ENCODE data around the gene INSR.

The INSR gene

GRCh38 chr19:7295912-7296536, 1.8 kb upstream of the INSR start:
- H4K8ac ChIP-seq (ENCODE audit: low read length) = no peak overlapping the region
- H3K27ac ChIP-seq (ENCODE audit: low read length, poor library complexity, severe bottlenecking) = no peak overlapping the region
- no peak overlapping the region for H3K4me2 ChIP-seq (ENCODE audit: low read length, poor library complexity, severe bottlenecking)
- no peak overlapping the region for H2BK12ac ChIP-seq (ENCODE audit: low read length in 2 of 2)
- no peak overlapping the region for H3K23ac ChIP-seq (ENCODE audit: low read length in 2 of 2)
- H2BK15ac ChIP-seq (ENCODE audit: low read depth, poor library complexity, severe bottlenecking) = no peak overlapping the region
- no peak for DNase-seq
- H3K4me1 ChIP-seq (ENCODE audit: control insufficient read depth, insufficient read depth, low read depth, low read length) = peaks cover 14% of the 10 kb centered on the region
- H2BK5ac ChIP-seq (ENCODE audit: low read depth, low read length, poor library complexity, severe bottlenecking) = no peak overlapping the region
- no peak overlapping the region for H3K14ac ChIP-seq (ENCODE audit: low read length in 2 of 2)
- H2AK5ac ChIP-seq (ENCODE audit: low read length, severe bottlenecking) = no peak overlapping the region
- no peak overlapping the region for H2BK120ac ChIP-seq (ENCODE audit: low read depth, low read length)
- no peak overlapping the region for H3K4ac ChIP-seq (ENCODE audit: low read depth in 1 of 2, low read length in 2 of 2)
- H3K36me3 ChIP-seq (ENCODE audit: control insufficient read depth in 1 of 2, insufficient read depth in 2 of 2, low read depth in 1 of 2, low read length in 2 of 2) = no peaks in the 10 kb centered on the region
- no peak overlapping the region for H3K18ac ChIP-seq (ENCODE audit: low read depth in 1 of 2, low read length in 2 of 2)
- no peak overlapping the region for H4K91ac ChIP-seq (ENCODE audit: low read length)
- H3K9me3 ChIP-seq (ENCODE audit: control insufficient read depth, low read length) = no peaks in the 10 kb centered on the region
- peaks cover 6% of the 10 kb centered on the region for H3K79me1 ChIP-seq (replicated peaks; ENCODE audit: low read length, poor library complexity, severe bottlenecking)
- peaks cover 7 to 8% of the 10 kb centered on the region in 2 experiments for H3K27me3 ChIP-seq (ENCODE audit: control insufficient read depth in 1 of 2, insufficient read depth in 1 of 2, low read length in 2 of 2)
- H3K4me3 ChIP-seq (ENCODE audit: insufficient read depth in 1 of 2, low read depth in 1 of 2, low read length in 2 of 2) = no peak overlapping the region
- 89% methylated on average over 6 of the region's 6 CpGs for WGBS
- H3K9ac ChIP-seq (ENCODE audit: low read length) = no peak overlapping the region
- H2AFZ ChIP-seq (ENCODE audit: low read depth, low read length) = no peak overlapping the region

GRCh38 chr19:7294558-7295212, 471 bp upstream of the INSR start:
- Histone ChIP-seq H3K27ac (ENCODE audit: low read length, poor library complexity, severe bottlenecking) (no peak overlapping the region), H2AFZ (ENCODE audit: low read depth, low read length) (peak overlapping the region; percentile 90), H3K9ac (ENCODE audit: low read length) (peak overlapping the region; percentile 89), H4K91ac (ENCODE audit: low read length) (no peak overlapping the region), H3K4me2 (ENCODE audit: low read length, poor library complexity, severe bottlenecking) (peak overlapping the region; percentile 98), H2BK15ac (ENCODE audit: low read depth, poor library complexity, severe bottlenecking) (no peak overlapping the region), H3K9me3 (ENCODE audit: control insufficient read depth, low read length) (no peaks in the 10 kb centered on the region), H2BK5ac (ENCODE audit: low read depth, low read length, poor library complexity, severe bottlenecking) (no peak overlapping the region), H2AK5ac (ENCODE audit: low read length, severe bottlenecking) (no peak overlapping the region), H3K18ac (ENCODE audit: low read depth in 1 of 2, low read length in 2 of 2) (no peak overlapping the region), H3K4ac (ENCODE audit: low read depth in 1 of 2, low read length in 2 of 2) (no peak overlapping the region), H3K4me3 (ENCODE audit: insufficient read depth in 1 of 2, low read depth in 1 of 2, low read length in 2 of 2) (peak overlapping the region; percentile 48 to 80), H2BK120ac (ENCODE audit: low read depth, low read length) (no peak overlapping the region), H3K14ac (ENCODE audit: low read length in 2 of 2) (peak overlapping the region in 1 of 2 experiments; percentile 12), H3K79me1 (replicated peaks; ENCODE audit: low read length, poor library complexity, severe bottlenecking) (peaks cover 7% of the 10 kb centered on the region), H2BK12ac (ENCODE audit: low read length in 2 of 2) (peak overlapping the region in 1 of 2 experiments; percentile 30), H3K36me3 (ENCODE audit: control insufficient read depth in 1 of 2, insufficient read depth in 2 of 2, low read depth in 1 of 2, low read length in 2 of 2) (no peaks in the 10 kb centered on the region), H4K8ac (ENCODE audit: low read length) (peak overlapping the region; percentile 40), H3K27me3 (ENCODE audit: control insufficient read depth in 1 of 2, insufficient read depth in 1 of 2, low read length in 2 of 2) (peaks cover 7 to 8% of the 10 kb centered on the region in 2 experiments), H3K23ac (ENCODE audit: low read length in 2 of 2) (no peak overlapping the region), H3K4me1 (ENCODE audit: control insufficient read depth, insufficient read depth, low read depth, low read length) (peaks cover 14% of the 10 kb centered on the region)
- WGBS = 14% methylated on average over 28 of the region's 43 CpGs
- peak; percentile 40 for DNase-seq

DNA sequence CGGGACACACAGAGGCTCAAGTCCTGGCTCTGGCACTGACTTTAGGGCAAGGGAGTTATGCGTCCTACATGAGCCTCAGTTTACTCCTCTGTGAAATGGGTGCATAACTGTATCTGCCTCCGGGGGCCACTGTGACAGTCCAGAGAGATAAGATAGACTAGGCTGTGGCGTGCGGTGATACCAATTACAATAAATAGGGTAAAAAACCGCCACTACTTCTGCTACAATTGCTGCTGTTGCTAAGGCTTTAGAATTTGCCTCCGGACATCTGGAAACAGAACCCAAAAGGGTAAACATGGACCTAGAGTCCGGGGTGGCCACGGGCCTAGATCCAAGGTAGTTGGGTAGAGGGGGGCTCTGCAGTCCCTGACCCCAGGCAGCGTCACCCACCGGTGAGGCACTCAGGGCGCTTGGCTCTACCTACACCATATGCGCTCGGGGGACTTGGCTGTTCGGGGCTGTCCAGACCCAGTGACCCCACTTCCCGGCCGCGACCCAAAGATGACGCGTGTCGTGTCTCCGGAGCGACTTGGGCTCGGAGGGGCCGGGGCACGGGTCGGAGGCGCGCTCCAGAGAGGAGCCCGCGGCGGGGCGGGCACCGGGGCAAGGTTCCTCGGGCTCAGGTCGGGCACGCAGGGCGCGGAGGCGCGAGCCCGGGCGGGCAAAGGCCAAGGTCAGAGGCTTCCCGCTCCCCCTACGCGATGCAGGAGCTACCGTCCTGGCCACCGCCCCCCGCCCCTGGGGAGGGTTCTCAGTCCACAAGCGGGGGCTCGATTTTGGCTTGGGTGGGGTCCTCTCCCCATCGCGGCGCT, 1.1 kb downstream of the INSR start:
- H3K4ac ChIP-seq (ENCODE audit: low read depth in 1 of 2, low read length in 2 of 2) = no peak overlapping the region
- no peak overlapping the region for H3K23ac ChIP-seq (ENCODE audit: low read length in 2 of 2)
- DNase-seq = no peak
- no peak overlapping the region for H2AFZ ChIP-seq (ENCODE audit: low read depth, low read length)
- H3K9me3 ChIP-seq (ENCODE audit: control insufficient read depth, low read length) = no peaks in the 10 kb centered on the region
- H4K8ac ChIP-seq (ENCODE audit: low read length) = no peak overlapping the region
- no peak overlapping the region for H3K18ac ChIP-seq (ENCODE audit: low read depth in 1 of 2, low read length in 2 of 2)
- no peak overlapping the region for H3K27ac ChIP-seq (ENCODE audit: low read length, poor library complexity, severe bottlenecking)
- no peak overlapping the region for H2BK5ac ChIP-seq (ENCODE audit: low read depth, low read length, poor library complexity, severe bottlenecking)
- no peak overlapping the region for H4K91ac ChIP-seq (ENCODE audit: low read length)
- no peaks in the 10 kb centered on the region for H3K36me3 ChIP-seq (ENCODE audit: control insufficient read depth in 1 of 2, insufficient read depth in 2 of 2, low read depth in 1 of 2, low read length in 2 of 2)
- no peak overlapping the region for H2BK12ac ChIP-seq (ENCODE audit: low read length in 2 of 2)
- no peak overlapping the region for H2BK120ac ChIP-seq (ENCODE audit: low read depth, low read length)
- H3K79me1 ChIP-seq (replicated peaks; ENCODE audit: low read length, poor library complexity, severe bottlenecking) = peaks cover 10% of the 10 kb centered on the region
- H3K4me1 ChIP-seq (ENCODE audit: control insufficient read depth, insufficient read depth, low read depth, low read length) = peaks cover 14% of the 10 kb centered on the region
- 18% methylated on average over 40 of the region's 54 CpGs for WGBS
- peak overlapping the region; percentile 97 for H3K4me2 ChIP-seq (ENCODE audit: low read length, poor library complexity, severe bottlenecking)
- H3K14ac ChIP-seq (ENCODE audit: low read length in 2 of 2) = no peak overlapping the region
- H3K9ac ChIP-seq (ENCODE audit: low read length) = peak overlapping the region; percentile 82
- H3K4me3 ChIP-seq (ENCODE audit: insufficient read depth in 1 of 2, low read depth in 1 of 2, low read length in 2 of 2) = peak overlapping the region; percentile 79 to 86
- H3K27me3 ChIP-seq (ENCODE audit: control insufficient read depth in 1 of 2, insufficient read depth in 1 of 2, low read length in 2 of 2) = peaks cover 6 to 7% of the 10 kb centered on the region in 2 experiments
- H2BK15ac ChIP-seq (ENCODE audit: low read depth, poor library complexity, severe bottlenecking) = no peak overlapping the region
- H2AK5ac ChIP-seq (ENCODE audit: low read length, severe bottlenecking) = no peak overlapping the region

Measured in mesenchymal stem cell (in vitro differentiated cells and primary cell).